ENCODE results near the gene GLI3.

DNA sequence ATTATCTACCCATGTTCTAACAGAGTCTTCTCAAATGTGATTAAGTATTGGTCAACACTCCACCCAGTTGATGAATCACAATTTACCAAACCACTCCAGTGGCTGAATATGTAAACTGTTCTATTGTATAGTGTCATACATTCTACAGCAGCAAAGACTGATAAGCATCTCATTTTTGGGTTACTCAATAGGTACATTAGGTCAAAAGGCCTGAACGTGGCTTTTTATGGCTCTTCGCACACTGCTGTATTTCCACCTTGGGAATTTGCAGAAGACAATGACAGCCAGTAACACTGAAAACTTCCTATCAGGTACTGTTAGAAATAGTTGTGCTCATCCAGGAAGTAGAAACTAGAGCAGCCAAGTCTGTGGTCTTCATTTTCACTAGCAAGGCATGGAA is 166.9 kb downstream of the GLI3 start:
- TF ChIP-seq EZH2 (optimal IDR thresholded peaks at IDR 0.05; ENCODE audit: low read depth, low read length): no peak
- TF ChIP-seq, protein P1, sequence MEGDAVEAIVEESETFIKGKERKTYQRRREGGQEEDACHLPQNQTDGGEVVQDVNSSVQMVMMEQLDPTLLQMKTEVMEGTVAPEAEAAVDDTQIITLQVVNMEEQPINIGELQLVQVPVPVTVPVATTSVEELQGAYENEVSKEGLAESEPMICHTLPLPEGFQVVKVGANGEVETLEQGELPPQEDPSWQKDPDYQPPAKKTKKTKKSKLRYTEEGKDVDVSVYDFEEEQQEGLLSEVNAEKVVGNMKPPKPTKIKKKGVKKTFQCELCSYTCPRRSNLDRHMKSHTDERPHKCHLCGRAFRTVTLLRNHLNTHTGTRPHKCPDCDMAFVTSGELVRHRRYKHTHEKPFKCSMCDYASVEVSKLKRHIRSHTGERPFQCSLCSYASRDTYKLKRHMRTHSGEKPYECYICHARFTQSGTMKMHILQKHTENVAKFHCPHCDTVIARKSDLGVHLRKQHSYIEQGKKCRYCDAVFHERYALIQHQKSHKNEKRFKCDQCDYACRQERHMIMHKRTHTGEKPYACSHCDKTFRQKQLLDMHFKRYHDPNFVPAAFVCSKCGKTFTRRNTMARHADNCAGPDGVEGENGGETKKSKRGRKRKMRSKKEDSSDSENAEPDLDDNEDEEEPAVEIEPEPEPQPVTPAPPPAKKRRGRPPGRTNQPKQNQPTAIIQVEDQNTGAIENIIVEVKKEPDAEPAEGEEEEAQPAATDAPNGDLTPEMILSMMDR (IDR thresholded peaks at IDR 0.05; ENCODE audit: low read length): no peak
